Measurements from ENCODE around the gene ZFP36L1.
A peak's percentile ranks its signal among the peaks of the same experiment; 100 is the strongest.

ZFP36L1 gene

GRCh38 chr14:68816183-68816942, 23.5 kb upstream of the ZFP36L1 start:
- DNase-seq (ENCODE audit: low spot score): peak; percentile 93

GRCh38 chr14:68815298-68816182, 22.7 kb upstream of the ZFP36L1 start:
- DNase-seq (ENCODE audit: low spot score): peak; percentile 30

GRCh38 chr14:68814539-68815297, 21.9 kb upstream of the ZFP36L1 start:
- DNase-seq (ENCODE audit: low spot score): peak; percentile 65

- DNase-seq (ENCODE audit: low spot score): no peak
These were observed 21.3 kb upstream of the ZFP36L1 start for GRCh38 chr14:68814238-68814538.

- DNase-seq (ENCODE audit: low spot score): no peak
These were observed 20.5 kb upstream of the ZFP36L1 start for GRCh38 chr14:68813318-68813838.

GRCh38 chr14:68811171-68811570, 18.3 kb upstream of the ZFP36L1 start:
- DNase-seq (ENCODE audit: low spot score): no peak

GRCh38 chr14:68810173-68811153, 17.6 kb upstream of the ZFP36L1 start:
- no peak for DNase-seq (ENCODE audit: low spot score)

GRCh38 chr14:68809524-68809923, 16.7 kb upstream of the ZFP36L1 start:
- DNase-seq (ENCODE audit: low spot score): no peak

- DNase-seq (ENCODE audit: low spot score): no peak
These were observed 16.0 kb upstream of the ZFP36L1 start for GRCh38 chr14:68808696-68809480.

- DNase-seq (ENCODE audit: low spot score): no peak
These were observed 15.1 kb upstream of the ZFP36L1 start for GRCh38 chr14:68807987-68808386.

GRCh38 chr14:68807148-68807600, 14.3 kb upstream of the ZFP36L1 start:
- DNase-seq (ENCODE audit: low spot score): no peak

- DNase-seq (ENCODE audit: low spot score): no peak
These were observed 13.8 kb upstream of the ZFP36L1 start for GRCh38 chr14:68806526-68807147.

- DNase-seq (ENCODE audit: low spot score): no peak
These were observed 12.5 kb upstream of the ZFP36L1 start for GRCh38 chr14:68805414-68805813.

- DNase-seq (ENCODE audit: low spot score): no peak
These were observed 8.8 kb upstream of the ZFP36L1 start for GRCh38 chr14:68801631-68802030.

GRCh38 chr14:68800953-68801352, 8.1 kb upstream of the ZFP36L1 start:
- no peak for DNase-seq (ENCODE audit: low spot score)

GRCh38 chr14:68800390-68800789, 7.5 kb upstream of the ZFP36L1 start:
- no peak for DNase-seq (ENCODE audit: low spot score)

GRCh38 chr14:68798621-68799020, 5.8 kb upstream of the ZFP36L1 start:
- DNase-seq (ENCODE audit: low spot score): no peak

- no peak for DNase-seq (ENCODE audit: low spot score)
These were observed 4.3 kb upstream of the ZFP36L1 start for GRCh38 chr14:68797121-68797670.

- DNase-seq (ENCODE audit: low spot score): no peak
These were observed 3.7 kb upstream of the ZFP36L1 start for GRCh38 chr14:68796418-68797101.

Measured in CD4-positive, alpha-beta T cell treated with Interleukin-15 for 4 hours (primary cell).